NCI-H2029 treated with DMSO at 0.1 percent for 48 hours (cell line): Measurements from ENCODE around the gene CPPED1.

Experiments used
- DNase-seq: peaks from one replicate; lab custom pipeline; 2025; lab: John Stamatoyannopoulos, UW

CPPED1 gene

DNA sequence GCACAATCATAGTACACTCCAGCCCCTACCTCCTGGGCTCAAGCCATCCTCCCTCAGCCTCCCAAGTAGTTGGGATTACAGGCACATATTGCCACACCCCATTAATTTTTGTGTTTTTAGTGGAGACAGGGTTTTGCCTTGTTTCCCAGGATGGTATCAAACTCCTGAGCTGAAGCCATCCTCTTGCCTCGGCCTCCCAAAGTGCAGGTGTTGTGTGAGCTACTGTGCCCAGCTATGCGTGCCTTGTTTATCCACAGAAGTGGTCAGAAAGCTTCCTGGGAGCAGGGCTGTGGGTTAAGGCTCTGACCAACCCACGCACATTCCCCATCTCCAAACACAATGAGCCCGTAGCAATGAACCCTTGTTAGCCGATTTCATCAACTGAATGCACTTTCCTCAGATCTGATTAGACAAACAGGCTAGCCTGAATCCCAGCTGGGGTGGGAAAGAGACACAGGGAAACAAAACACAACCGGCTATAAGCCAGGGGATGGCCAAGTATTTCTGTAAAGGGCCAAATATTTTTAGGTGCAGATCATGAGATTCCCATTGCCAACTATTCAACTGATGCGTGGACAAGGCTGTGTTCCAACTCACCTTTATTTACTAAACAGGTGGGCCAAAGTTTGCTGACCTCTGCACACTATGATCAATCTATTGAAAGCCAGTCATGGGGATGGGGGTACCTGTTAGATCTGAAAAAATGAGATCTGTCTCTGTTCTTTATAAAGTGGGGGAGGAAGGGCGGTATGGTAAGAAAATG, 193.6 kb downstream of the CPPED1 start:
- no peak for DNase-seq
